Measurements from ENCODE around the gene ZNF710.

- TF ChIP-seq, protein P1, sequence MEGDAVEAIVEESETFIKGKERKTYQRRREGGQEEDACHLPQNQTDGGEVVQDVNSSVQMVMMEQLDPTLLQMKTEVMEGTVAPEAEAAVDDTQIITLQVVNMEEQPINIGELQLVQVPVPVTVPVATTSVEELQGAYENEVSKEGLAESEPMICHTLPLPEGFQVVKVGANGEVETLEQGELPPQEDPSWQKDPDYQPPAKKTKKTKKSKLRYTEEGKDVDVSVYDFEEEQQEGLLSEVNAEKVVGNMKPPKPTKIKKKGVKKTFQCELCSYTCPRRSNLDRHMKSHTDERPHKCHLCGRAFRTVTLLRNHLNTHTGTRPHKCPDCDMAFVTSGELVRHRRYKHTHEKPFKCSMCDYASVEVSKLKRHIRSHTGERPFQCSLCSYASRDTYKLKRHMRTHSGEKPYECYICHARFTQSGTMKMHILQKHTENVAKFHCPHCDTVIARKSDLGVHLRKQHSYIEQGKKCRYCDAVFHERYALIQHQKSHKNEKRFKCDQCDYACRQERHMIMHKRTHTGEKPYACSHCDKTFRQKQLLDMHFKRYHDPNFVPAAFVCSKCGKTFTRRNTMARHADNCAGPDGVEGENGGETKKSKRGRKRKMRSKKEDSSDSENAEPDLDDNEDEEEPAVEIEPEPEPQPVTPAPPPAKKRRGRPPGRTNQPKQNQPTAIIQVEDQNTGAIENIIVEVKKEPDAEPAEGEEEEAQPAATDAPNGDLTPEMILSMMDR (IDR thresholded peaks at IDR 0.05) = no peak
- no peak for TF ChIP-seq POLR2A (IDR thresholded peaks at IDR 0.05)
Observed at GRCh38 chr15:90022905-90023700, 22.0 kb downstream of the ZNF710 start.
